Heart left ventricle (tissue), 16 donors: ENCODE data around the gene RNU1-2. TPM values are rescaled to one million over a fixed set of nuclear protein-coding genes. Genes with fewer than 3 reads are reported as not detected.
A peak's percentile ranks its signal among the peaks of the same experiment; 100 is the strongest.
"Not testable (repeated sequence)": the region's sequence is repeated elsewhere in the genome, so short reads cannot be mapped to it uniquely, and the experiment has no call there.

Experiments
- ATAC-seq, 4 donors: fragments of 200-7000 bp; cut with Tn5 transposase; one replicate each; pipeline ENCODE4 v1.9.1; 2020 to 2022; ENCODE audit warnings: moderate library complexity in 4 of 4, mild to moderate bottlenecking in 3 of 4, moderate number of reproducible peaks in 1 of 4
- DNase-seq, 5 donors: peaks; one replicate each; pipeline ENCODE4 v3.0.0-alpha.2; 2020
- H3K27ac ChIP-seq, 12 donors: fragments of 200-600 bp; sonication (generic) in 4 of 12; one replicate each; pipeline versions ENCODE4 v1.5.0 to v1.8.0; 2016 to 2022; ENCODE audit warnings: mild to moderate bottlenecking in 2 of 12
- H3K27me3 ChIP-seq, 9 donors: fragments of 200-600 bp; sonication (generic) in 2 of 9; one replicate each; pipeline versions ENCODE4 v1.5.1 to v1.8.0; 2016 to 2022; ENCODE audit warnings: mild to moderate bottlenecking in 3 of 9
- H3K36me3 ChIP-seq, 9 donors: fragments of 200-600 bp; sonication (generic) in 2 of 9; one replicate each; pipeline versions ENCODE4 v1.5.0 to v1.8.0; 2018 to 2022; ENCODE audit warnings: mild to moderate bottlenecking in 2 of 9
- H3K4me1 ChIP-seq, 12 donors: fragments of 200-600 bp; sonication (generic) in 4 of 12; one replicate each; pipeline versions ENCODE4 v1.5.0 to v1.8.0; 2016 to 2022; ENCODE audit warnings: mild to moderate bottlenecking in 3 of 12
- H3K4me3 ChIP-seq, 12 donors: fragments of 200-600 bp; sonication (generic) in 4 of 12; one replicate each; pipeline versions ENCODE4 v1.5.0 to v1.8.0; 2017 to 2022; ENCODE audit warnings: mild to moderate bottlenecking in 9 of 12, moderate library complexity in 4 of 12
- H3K9me3 ChIP-seq, 12 donors: fragments of 200-600 bp; sonication (generic) in 4 of 12; one replicate each; pipeline versions ENCODE4 v1.5.0 to v1.8.0; 2016 to 2022; ENCODE audit warnings: mild to moderate bottlenecking in 1 of 12
- CTCF ChIP-seq, 12 donors: fragments of 200-600 bp; sonication (generic) in 4 of 12; IDR thresholded peaks; one replicate each; pipeline versions ENCODE4 v1.5.0 to v1.8.0; 2018 to 2022; ENCODE audit warnings: antibody characterized with exemption in 12 of 12, mild to moderate bottlenecking in 5 of 12
- POLR2A ChIP-seq, 2 donors: fragments of 450-650 bp; IDR thresholded peaks; one replicate each; pipeline ENCODE4 v1.6.1; 2017; ENCODE audit warnings: antibody characterized with exemption in 2 of 2, mild to moderate bottlenecking in 2 of 2, moderate library complexity in 2 of 2
- WGBS, 4 donors: extraction: QIAGEN DNeasy Blood & Tissue Kit in 2 of 4; methylation state at CpG; one replicate each; pipeline versions ENCODE4 v1.1.5 to v1.1.7; 2013 to 2018; 5-methylcytosine and 5-hydroxymethylcytosine counted together
- intact Hi-C, 10 donors: fragments of 100-400 bp; cut with DNase I; formaldehyde crosslinking; loops; one replicate each; pipeline versions ENCODE4 v1.11.1 to v1.14.2; 2022
- polyA plus RNA-seq, 2 donors: library from polyadenylated mRNA; stranded (reverse); fragments of 200-250 nt; gene quantifications; one replicate each; pipeline ENCODE4 v1.2.3, GENCODE V29; 2013
- total RNA-seq, 9 donors: library from RNA; depleted of rRNA in 2 of 9; stranded (reverse); fragments of >200 nt in 2 of 9; fragmentation: NEBNext Ultra II Directional in 3 of 9; extraction: Animal tissue kit (Norgen Biotek cat#: 25700) in 3 of 9; gene quantifications; one replicate each; pipeline versions ENCODE4 v1.1.0 to v1.2.4, GENCODE V29; 2016 to 2023
- donor health status: ischemic (EF 13 %, LVEDD 7.1; RV severe dilation, severe dysfunction).
- donor health status: healthy with polysubstance abuse.
- donor health status: DM: no; HTN: yes; CAD: no.
- donor health status: DM: no; HTN: no; CAD: no.
- donor health status: ischemic (EF 25% LVEDD 6.9; RV normal size, moderate dysfunction).
- donor health status: ischemic (EF 25% LVEDD 5.7; RV mildly dilated, moderate dysfunction).
- donor health status: healthy.
- donor health status: DM: yes; HTN: yes; CAD: no.
- donor health status: ischemic (EF 35%, LVEDD 5.7; RV mildly dilated, moderate dysfunction).
- donor health status: nonischemic (EF 11% LVEDD 7.7; RV severe dilation, severe dysfunction).
- donor health status: DM: yes; HTN: yes; CAD: no.
- donor health status: PGD.
- donor health status: ischemic (EF 29% LVEDD 5.4; RV normal size, mild dysfunction).
- donor health status: nonischemic (EF 23%, LVEDD 6.1; RV moderate dilation, normal function).

The RNU1-2 gene
- total and polyA plus RNA-seq, 11 donors: 364 to 3,776 (median 2,470) TPM; not detected in 4

- 74 to 88% (median 80%) methylated on average over 23 of the region's 23 CpGs for WGBS, 4 donors
- DNase-seq, H3K27ac ChIP-seq, H3K36me3 ChIP-seq, H3K4me1 ChIP-seq, intact Hi-C loops, H3K4me3 ChIP-seq, ATAC-seq, H3K9me3 ChIP-seq: not testable (repeated sequence)
- H3K27me3 ChIP-seq: peaks cover 0 to 34% (median 15%) of the 10 kb centered on the region in 9 donors
These were observed 24.6 kb upstream of the RNU1-2 start for GRCh38 chr1:16871171-16871570.

DNA sequence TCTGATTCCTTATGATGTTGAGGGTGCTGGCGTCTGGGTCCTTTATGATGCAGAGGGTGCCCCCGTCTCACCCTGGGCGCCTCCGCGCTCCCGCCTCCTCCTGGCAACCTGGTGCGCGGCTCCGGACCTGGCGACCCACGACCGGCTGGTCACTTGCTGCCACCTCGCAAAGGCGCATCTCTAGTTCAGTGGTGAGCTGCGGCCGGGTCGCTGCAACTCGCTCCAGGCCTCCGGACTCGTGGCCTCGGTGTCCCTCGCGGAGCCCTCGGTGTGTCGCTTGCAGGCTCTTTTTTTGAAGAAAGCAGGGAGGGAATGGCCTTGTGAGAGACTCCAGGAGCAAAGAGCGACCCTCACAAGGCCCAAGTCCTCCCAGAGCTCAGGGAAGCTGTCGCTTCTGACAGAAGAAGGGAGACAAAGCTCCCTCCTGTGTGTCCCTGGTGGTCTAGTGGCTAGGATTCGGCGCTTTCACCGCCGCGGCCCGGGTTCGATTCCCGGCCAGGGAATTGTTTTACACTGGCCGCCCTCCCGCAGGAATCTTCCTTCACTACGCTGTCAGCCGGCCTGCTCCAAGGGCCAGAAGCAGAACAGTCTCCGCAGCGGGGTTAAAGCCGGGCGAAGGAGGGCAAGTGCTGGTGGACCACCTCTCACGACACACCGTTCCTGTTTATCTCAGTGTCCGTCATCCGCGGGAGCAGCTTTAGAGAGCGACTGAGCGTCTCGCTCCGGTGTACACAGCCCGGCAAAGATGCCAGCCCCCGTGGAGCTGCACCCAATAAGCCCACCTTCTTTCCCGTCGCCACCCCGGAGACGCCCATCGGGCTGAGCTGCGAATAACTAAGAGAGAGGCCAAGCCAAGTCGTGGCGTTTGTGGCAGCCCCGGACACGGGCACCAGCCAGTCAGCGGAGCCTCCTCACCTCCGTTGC is 23.4 kb upstream of the RNU1-2 start:
- Histone ChIP-seq H3K27me3 (peaks cover 0 to 44% (median 22%) of the 10 kb centered on the region in 9 donors), H3K4me3 (peak overlapping the region in 9 of 12 donors; percentile 21 to 48 (median 35))
- intact Hi-C loops, H3K9me3 ChIP-seq, H3K36me3 ChIP-seq, H3K27ac ChIP-seq, H3K4me1 ChIP-seq: not testable (repeated sequence)
- peak; percentile 73 to 94 (median 82) for ATAC-seq
- DNase-seq: peak in 4 of 5 donors; percentile 19 to 71 (median 54)
- WGBS, 4 donors: 19 to 31% (median 24%) methylated on average over 54 to 59 of the region's 66 CpGs

GRCh38 chr1:16873076-16873879 is 22.5 kb upstream of the RNU1-2 start:
- DNase-seq: peak; percentile 35 to 86 (median 57)
- Histone ChIP-seq H3K4me3 (peak overlapping the region in 9 of 12 donors; percentile 21 to 48 (median 35)), H3K27me3 (peaks cover 0 to 44% (median 22%) of the 10 kb centered on the region in 9 donors)
- WGBS, 4 donors: 8 to 13% (median 10%) methylated on average over 39 to 42 of the region's 52 CpGs
- ATAC-seq: peak in 2 of 4 donors; percentile 37 to 71
- intact Hi-C loops, H3K4me1 ChIP-seq, H3K9me3 ChIP-seq, H3K27ac ChIP-seq, H3K36me3 ChIP-seq: not testable (repeated sequence)

DNA sequence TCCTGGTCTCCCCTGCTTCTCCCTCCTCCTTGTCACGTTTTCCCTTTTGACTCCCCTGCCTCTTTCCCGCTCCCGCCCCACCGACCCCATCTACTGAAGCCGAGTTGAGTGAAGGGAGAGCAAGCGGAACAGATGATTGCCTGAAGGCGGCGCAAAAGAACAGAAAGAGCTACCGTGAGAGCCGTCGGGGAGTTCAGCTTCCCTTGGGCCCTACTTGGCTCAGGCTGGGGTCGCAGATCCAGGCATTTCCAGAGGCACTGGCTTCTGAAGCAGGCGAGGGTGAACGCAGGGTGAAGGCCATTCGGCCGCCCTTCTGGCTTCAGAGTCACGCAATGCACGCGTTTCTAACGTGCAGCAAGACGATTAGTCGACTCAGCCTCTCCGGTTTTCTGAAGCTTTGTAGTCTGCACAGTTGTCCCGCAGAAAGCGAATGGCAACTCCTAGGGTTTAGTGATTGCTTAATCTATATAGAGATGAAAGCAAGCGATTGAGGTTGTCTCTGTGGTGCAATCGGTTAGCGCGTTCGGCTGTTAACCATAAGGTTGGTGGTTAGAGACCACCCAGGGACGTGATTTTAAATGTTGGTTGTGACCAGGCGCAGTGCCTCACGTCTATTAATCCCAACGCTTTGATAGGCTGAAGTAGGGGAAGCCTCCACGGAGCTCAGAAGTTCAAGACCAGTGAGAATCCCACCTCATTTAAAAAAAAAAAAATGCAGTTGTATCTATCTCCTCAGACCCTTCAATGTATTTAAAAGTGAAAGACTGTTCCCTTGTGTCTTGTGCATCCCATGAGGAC is 20.6 kb upstream of the RNU1-2 start:
- H3K27ac ChIP-seq, ATAC-seq, H3K4me1 ChIP-seq, intact Hi-C loops, DNase-seq, H3K36me3 ChIP-seq, H3K9me3 ChIP-seq, H3K4me3 ChIP-seq: not testable (repeated sequence)
- 29 to 41% (median 33%) methylated on average over 24 to 32 of the region's 35 CpGs for WGBS, 4 donors
- H3K27me3 ChIP-seq: peaks cover 0 to 57% (median 26%) of the 10 kb centered on the region in 9 donors

DNA sequence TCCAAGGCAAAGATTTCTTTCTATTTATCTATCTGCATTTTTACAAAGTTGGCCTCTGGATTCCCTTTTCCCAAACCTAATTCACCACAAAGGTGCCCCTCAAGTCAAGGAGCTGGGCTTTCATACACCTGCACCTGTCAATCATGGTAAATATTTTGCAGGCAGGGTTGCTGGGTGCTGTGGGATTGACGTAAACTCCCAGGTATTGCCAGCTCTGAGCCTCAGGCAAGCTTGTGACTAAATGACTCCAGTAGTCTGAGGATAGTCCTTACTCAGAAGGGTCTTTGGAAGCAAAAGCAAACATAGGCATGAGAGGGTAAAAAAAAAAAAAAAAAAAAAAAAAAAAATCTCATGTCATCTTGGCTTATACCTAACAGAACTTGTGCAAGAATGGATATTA is 14.0 kb upstream of the RNU1-2 start:
- ATAC-seq, H3K27ac ChIP-seq, intact Hi-C loops, H3K4me3 ChIP-seq, H3K36me3 ChIP-seq, H3K9me3 ChIP-seq, DNase-seq, H3K4me1 ChIP-seq: not testable (repeated sequence)
- peaks cover 0 to 21% (median 7%) of the 10 kb centered on the region in 9 donors for H3K27me3 ChIP-seq
- 88 to 100% (median 91%) methylated on average over 1 of the region's 1 CpG for WGBS, 4 donors

DNA sequence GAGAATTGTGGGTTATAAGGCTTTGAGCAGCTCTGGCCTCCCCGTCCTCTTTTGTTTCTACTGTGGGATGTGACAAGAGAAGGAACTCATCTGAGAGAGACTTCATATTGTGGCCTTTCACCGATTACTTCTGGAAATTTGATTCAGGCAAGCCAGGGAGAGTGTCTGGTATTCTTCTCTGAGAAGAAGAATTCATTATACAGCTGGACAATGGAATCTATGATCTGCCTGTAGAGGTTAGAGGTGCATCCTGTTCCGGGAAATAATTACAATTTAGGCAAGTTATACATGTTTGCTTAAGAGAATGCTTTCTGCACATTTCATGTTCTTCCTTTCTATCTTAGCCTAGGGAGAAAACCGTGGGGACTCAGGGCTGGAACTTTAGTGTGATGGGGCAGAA is 12.8 kb upstream of the RNU1-2 start:
- no peak for TF ChIP-seq POLR2A (IDR thresholded peaks at IDR 0.05)
- no peak for TF ChIP-seq CTCF (IDR thresholded peaks at IDR 0.05)
- H3K27ac ChIP-seq: peak overlapping the region in 1 of 12 donors; percentile 18
- WGBS, 4 donors: 39 to 55% (median 53%) methylated on average over 4 of the region's 4 CpGs

GRCh38 chr1:16884487-16884886 is 11.3 kb upstream of the RNU1-2 start:
- intact Hi-C loops, H3K27ac ChIP-seq, H3K9me3 ChIP-seq, DNase-seq, H3K36me3 ChIP-seq, ATAC-seq, H3K4me3 ChIP-seq: not testable (repeated sequence)
- peaks cover 0 to 15% (median under 1%) of the 10 kb centered on the region in 12 donors for H3K4me1 ChIP-seq
- H3K27me3 ChIP-seq: peaks cover 0 to 14% (median 2%) of the 10 kb centered on the region in 9 donors
- WGBS, 4 donors: 80 to 90% (median 83%) methylated on average over 5 of the region's 5 CpGs

More for the DNA sequence above, 12.8 kb upstream of the RNU1-2 start:
- Histone ChIP-seq H3K9me3 (no peaks in the 10 kb centered on the region), H3K4me3 (no peak overlapping the region), H3K36me3 (no peaks in the 10 kb centered on the region), H3K27me3 (peaks cover 0 to 21% (median 5%) of the 10 kb centered on the region in 9 donors), H3K4me1 (peaks cover 0 to 7% (median 0%) of the 10 kb centered on the region in 12 donors)
- intact Hi-C loops: no loop called here
- ATAC-seq (peak in 2 of 4 donors; percentile 33 to 61), DNase-seq (no peak)
